ENCODE results near the gene TTYH3.
"Not testable (repeated sequence)": the region's sequence is repeated elsewhere in the genome, so short reads cannot be mapped to it uniquely, and the experiment has no call there.

The TTYH3 gene

DNA sequence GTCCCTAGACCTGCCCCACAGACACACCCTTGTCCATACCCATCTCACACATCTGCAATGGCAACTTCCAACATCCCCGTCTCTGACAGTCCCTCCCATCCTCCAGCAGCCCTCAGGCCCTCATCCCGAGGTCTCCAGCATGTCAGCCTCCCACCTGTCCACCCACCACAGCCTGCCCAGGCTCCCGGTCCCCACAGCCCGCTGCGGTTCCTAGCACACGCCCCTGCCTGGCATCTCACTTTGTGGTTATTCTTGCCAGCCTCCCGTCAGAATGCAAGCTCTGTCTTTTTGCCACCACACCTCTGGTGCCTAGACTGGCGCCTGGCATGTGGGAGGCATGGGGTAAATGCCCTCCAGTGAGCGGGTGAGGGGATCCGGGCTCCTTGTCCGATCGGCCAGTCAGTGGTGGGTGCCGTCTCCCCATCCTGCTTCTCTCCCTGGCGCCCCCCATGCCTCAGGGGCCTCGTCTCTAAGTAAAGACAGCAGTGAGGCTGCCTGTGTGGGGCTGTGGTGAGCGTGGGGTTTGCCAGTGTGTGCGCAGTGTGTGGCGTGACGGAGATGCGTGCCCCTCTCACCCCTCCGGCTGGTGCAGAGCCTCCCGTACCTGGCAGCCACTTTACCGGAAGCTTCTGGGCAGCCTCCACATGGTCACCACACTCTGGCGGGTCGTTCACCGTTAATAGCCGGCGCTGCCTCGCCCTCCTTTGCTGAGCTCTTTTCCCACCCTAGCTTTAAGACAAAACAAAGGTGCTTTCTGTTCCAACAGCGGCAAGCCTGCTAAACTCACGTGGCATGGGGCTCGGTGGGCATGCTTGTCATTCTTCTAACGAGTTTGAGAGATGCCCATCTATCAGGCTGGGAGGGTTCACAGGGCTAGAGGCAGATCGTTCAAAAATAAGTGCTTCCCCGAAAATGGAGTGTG, 28.5 kb upstream of the TTYH3 start:
- DNase-seq (ENCODE audit: low read depth), result no peak

DNA sequence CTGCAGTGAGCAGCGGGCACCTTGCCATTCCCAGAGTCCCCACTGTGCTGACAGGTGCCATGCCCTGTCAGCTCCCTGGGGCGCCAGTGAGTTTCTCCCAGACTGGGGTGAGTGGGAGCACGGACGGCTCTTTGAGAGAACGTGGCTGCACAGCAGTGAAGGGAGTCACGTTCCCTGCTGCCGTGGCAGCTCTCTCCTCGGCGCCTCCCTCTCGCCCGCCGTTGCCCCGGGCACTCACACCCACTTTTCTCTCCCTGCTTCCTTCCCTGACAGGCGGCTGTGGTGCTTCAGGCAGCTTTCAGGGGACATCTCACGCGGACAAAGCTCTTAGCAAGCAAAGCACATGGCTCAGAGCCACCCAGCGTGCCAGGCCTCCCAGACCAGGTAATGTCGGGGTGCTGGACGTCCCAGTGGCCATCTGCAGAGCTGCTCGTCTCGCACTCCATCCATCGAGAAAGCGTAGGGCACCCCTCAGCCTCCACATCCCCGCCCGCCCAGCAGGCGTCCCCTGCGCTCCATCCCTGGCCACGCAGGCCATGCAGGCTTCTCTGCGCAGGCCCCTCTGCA, 27.1 kb upstream of the TTYH3 start:
- DNase-seq (ENCODE audit: low read depth), result no peak

DNA sequence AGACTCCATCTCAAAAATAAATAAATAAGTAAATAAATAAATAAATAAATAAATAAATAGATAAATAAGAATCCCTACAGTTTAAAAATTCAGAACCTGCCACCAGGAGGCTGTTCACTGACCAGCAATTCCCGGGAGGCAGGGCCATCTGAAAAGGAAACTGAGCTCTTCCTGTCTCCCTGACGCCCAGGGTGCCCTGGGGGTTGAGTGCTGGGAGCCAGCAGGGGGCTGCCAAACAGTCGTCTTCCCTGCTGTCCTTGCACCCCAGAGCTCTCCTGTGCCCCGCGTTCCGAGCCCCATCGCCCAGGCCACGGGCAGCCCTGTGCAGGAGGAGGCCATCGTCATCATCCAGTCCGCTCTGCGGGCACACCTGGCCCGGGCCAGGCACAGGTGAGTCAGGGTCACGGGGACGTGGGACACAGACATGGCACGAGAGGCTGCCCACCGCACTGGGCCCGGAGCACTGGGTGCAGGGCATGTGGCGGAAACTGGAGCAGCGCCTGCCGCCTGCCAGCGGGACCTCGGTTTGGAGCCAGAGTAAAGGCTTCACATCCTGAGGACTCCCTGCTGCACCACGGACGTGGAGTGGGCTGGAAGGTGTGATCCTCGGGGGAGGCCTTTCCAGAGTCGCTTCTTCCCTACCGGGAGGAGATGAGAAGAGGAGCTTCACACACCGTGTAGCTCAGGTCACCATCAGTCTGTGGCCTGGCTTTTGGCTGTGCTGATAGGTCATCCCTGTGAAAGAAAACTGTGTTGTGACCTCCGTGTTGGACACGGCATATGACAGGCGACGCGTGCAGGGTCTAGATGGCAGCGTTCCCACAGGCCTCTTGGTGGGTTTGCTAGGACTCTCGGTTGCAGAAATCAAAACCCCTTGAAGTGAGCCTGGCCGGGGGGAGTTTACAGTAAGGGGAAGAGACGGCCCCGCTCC, 25.9 kb upstream of the TTYH3 start:
- DNase-seq (ENCODE audit: low read depth), result no peak

DNA sequence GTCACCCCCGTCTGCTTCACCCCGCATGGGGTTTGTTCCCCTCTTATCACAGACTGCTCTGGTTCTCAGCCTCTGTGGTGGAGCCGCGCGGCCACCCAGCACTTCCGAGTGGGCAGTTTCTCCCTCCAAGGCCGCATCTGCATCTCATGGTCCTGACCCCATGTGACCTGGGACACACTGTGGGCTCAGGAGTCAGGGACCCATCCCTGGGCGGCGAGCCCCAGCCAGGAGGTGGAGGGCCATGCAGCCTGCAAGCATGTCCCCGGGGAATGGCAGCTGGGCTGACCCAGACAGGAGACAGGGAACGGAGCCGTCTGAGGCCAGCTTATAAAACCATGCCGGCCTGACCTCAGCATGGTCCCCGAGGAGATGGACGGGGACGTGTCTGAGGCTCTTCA, 25.2 kb upstream of the TTYH3 start:
- no peak for DNase-seq (ENCODE audit: low read depth)

DNA sequence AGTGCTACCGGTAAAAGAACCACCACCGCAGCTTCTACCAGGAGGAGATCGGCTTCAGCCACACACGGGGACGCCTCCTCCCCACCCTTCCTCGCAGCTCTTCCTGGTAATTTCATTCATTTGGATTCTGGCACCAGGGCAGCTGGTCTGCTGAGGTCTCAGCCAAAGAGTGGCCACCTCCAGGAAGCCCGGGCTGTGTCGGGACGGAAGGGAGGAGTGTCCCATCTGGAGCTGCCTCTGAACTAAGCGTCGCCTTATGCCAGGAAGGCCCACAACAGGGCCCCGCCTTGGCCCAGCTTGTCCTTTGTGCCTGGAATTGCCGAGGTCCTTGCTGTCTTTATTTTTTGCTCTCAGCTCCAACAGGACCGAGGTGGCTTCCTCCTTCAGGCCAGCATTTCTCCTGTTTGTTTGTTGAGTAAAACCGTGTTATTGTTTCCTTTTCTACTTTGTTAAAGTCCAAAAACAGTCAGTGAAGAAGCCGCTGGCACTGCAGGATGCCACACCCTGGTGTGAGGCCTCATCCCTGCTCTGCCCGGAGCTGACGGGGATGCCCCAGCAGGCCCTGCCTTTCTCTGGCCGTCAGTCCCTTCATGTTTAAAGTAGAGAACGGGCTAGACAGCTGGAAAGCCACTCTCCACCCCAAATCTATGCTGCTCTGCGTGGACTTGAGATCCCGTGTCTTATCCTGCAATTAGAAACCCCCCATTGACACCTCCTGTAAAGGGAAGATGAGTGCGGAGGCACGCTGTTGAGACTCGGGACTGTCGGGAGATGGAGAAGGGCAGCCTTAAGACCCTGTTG, 24.5 kb upstream of the TTYH3 start:
- DNase-seq (ENCODE audit: low read depth), result no peak

DNA sequence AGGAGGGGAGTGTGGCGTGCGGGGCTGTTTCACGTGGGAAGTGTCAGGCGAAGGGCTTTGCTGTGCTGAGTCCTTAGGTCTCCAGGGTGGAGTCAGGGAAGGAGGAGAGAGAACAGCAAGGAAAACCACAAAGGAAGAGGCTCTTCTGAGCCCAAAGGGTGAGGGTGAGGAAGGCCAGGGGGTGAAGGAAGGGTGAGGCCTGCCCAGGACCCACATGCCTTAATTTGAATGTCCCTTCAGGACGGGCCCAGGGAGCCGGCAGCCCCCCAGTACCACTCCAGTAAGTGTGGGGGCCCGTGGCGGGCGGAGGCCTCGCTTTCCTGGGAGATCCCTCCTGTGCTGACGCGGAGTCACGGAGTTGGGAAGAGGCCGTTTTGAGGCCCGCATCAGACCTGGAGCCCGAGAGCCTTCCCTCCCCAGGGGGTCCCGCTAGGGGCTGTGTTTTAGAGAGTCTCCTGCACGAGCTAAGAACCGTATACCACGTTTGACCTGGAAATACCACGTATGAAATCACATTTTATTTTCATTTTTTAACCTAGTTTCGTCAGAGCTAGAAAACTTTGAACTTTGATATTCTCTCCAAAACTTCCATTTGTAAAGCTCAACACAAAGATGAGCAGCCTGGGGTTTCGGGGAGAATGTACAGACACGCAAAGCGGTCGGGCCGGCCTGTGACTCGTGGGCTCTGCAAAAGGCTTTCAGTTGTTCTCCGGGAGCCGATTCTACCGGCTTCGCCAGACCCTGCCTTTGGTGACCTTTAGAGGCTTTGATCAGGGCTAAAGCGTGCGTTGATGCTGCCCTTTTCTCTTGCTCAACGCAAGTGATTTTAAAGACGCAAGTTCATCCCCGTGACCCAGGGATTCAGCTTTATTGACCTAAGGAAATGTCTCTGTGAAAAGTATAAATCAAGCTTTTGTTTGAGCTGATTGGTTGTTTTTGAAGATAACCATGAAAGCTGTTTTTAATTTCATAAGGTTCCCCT, 23.6 kb upstream of the TTYH3 start:
- no peak for DNase-seq (ENCODE audit: low read depth)

DNA sequence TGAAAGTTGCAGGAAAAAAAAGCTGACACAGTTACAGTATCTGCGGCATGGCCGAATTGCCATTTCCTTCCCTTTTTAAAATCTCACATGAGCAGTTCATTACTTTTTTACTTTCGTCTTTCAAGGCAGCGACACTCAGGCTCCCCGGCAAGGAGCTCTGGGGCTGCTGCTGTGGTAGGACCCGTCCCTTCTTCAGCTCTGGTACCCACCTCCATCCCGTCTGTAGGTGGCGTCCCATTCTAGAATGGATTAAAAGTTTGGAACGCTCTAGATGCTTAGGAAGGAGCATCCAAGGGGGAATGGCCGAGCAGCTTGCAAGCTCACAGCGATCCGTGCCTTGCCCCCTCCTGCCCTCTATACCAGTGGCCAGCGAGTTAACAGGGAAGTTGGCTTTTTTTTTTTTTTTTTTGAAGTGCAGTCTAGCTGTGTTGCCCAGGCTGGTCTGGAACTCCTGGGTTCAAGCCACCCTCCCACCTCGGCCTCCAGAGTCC, 22.8 kb upstream of the TTYH3 start:
- DNase-seq (ENCODE audit: low read depth), result no peak

- DNase-seq (ENCODE audit: low read depth), result not testable (repeated sequence)
These were observed 22.1 kb upstream of the TTYH3 start for GRCh38 chr7:2609646-2610045.

DNA sequence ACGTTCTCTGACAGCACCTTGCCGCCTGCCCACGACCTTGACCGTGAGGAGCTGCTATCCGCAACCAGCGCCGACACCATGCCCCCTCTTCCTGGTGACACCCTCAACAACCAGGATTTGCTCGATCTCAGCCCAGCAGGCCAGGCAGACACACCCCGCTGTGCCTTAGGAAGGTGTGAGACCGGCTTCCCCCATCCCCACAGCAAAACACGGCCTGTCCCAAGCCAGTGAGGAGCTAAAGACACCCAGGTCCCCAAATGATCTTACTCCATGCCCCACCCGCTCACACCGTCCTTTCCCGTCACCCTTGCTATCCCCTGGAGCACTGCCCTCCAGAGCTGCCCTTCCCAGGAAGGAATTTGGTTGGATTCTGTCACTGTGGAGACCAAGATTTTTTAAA, 21.3 kb upstream of the TTYH3 start:
- no peak for DNase-seq (ENCODE audit: low read depth)

- DNase-seq (ENCODE audit: low read depth), result no peak
These were observed 20.9 kb upstream of the TTYH3 start for GRCh38 chr7:2610898-2611297.

DNA sequence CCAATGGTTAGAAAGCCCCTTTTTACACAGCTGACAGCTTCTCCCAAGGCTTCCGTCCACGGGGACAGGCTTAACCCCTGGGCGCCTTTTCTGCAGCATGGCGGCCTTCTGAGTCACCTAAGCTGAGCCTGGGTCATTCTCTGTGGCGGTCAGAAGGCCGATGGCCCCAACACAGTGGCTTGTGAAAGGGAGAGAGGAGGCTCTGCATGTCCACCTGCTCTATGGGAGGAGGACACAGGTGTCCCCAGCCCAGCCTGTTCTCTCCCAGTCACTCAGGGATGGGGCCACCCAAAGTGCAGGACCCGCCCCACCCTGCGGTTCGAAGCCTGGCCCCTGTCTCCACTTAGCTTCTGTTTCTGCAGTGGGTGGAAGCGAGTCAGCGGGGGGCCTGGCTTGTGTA, 20.4 kb upstream of the TTYH3 start:
- no peak for DNase-seq (ENCODE audit: low read depth)

GRCh38 chr7:2611922-2612321, 19.9 kb upstream of the TTYH3 start:
- DNase-seq (ENCODE audit: low read depth), result no peak

GRCh38 chr7:2612445-2613097, 19.2 kb upstream of the TTYH3 start:
- no peak for DNase-seq (ENCODE audit: low read depth)

GRCh38 chr7:2613098-2613930, 18.5 kb upstream of the TTYH3 start:
- DNase-seq (ENCODE audit: low read depth), result no peak

- no peak for DNase-seq (ENCODE audit: low read depth)
These were observed 17.7 kb upstream of the TTYH3 start for GRCh38 chr7:2613931-2614600.

DNA sequence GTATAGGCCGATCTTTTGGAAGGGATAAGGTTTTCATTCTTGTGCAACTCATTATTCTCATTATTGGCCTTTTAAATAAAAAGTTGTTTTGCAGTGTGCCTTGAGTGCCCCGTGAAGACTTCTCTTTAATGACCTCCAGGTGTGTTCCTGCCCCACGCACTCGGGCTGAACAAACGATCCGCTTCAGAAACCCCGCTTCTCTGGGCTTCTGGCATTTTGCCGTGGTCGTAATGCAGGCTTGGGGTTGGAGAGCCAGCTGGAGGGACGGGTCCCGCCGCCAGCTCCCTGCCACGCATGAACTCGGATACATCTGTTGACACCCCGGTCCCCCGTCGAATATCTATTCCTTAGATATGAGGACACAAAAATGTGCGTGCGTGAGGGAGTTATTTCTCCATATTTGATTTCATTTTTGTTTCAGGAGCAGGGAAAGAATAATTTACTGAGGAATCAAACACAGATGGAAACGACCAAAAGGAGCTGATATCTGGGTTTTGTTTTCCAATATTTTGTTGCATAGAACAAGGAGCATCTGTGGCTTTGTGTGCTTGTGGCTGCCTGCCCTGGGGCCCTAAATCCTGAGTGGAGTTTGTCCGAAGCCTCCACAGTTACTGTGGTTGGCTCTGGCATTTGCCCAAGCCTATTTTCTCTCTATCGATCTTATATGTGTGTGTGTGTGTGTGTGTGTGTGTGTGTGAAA, 17.0 kb upstream of the TTYH3 start:
- DNase-seq (ENCODE audit: low read depth), result no peak
